Mesendoderm (in vitro differentiated cells): ENCODE measurements around the gene MAVS.

Source experiments
- DNase-seq: peaks from one replicate; pipeline ENCODE4 v3.0.0; 2013
- H2AK5ac ChIP-seq: 2 replicates; pipeline ENCODE4 v1.6.1; 2013; ENCODE audit warnings: low read length, inconsistent platforms
- H2BK120ac ChIP-seq: 2 replicates; pipeline ENCODE4 v1.6.1; 2013; ENCODE audit warnings: low read depth, mild to moderate bottlenecking, low read length, moderate library complexity, mixed read lengths
- H2BK15ac ChIP-seq: replicated peaks from 2 replicates; pipeline ENCODE4 v1.6.1; 2013; ENCODE audit warnings: low read depth, mild to moderate bottlenecking, moderate library complexity
- H2BK5ac ChIP-seq: 2 replicates; pipeline ENCODE4 v1.6.1; 2013; ENCODE audit warnings: low read length, inconsistent platforms
- H3K18ac ChIP-seq: 2 replicates; pipeline ENCODE4 v1.6.1; 2013; ENCODE audit warnings: mild to moderate bottlenecking, low read length, mixed read lengths
- H3K23ac ChIP-seq: one replicate; pipeline ENCODE4 v1.6.1; 2013; ENCODE audit warnings: low read length
- H3K27ac ChIP-seq: 2 replicates; pipeline ENCODE4 v1.5.1; 2013; ENCODE audit warnings: low read depth, mild to moderate bottlenecking, inconsistent platforms, low read length, moderate library complexity
- H3K27me3 ChIP-seq: 2 replicates; pipeline ENCODE4 v1.6.1; 2013; ENCODE audit warnings: low read length, control low read depth, mild to moderate bottlenecking, inconsistent platforms; ENCODE audit not compliant: insufficient read depth, poor library complexity
- H3K36me3 ChIP-seq: 2 replicates; pipeline ENCODE4 v1.6.1; 2013; ENCODE audit warnings: low read length, inconsistent platforms; ENCODE audit not compliant: control insufficient read depth, insufficient read depth
- H3K4ac ChIP-seq: one replicate; pipeline ENCODE4 v1.6.1; 2013; ENCODE audit warnings: low read depth, mild to moderate bottlenecking, low read length, moderate library complexity
- H3K4me1 ChIP-seq: 2 replicates; pipeline ENCODE4 v1.6.1; 2013; ENCODE audit warnings: low read depth, low read length, inconsistent platforms; ENCODE audit not compliant: control insufficient read depth
- H3K4me2 ChIP-seq: 2 replicates; pipeline ENCODE4 v1.6.1; 2013; ENCODE audit warnings: low read length
- H3K4me3 ChIP-seq: 2 replicates; pipeline ENCODE4 v1.5.1; 2013; ENCODE audit warnings: mild to moderate bottlenecking, low read length
- H3K56ac ChIP-seq: one replicate; pipeline ENCODE4 v1.6.1; 2013; ENCODE audit warnings: low read length
- H3K79me1 ChIP-seq: 2 replicates; pipeline ENCODE4 v1.6.1; 2013; ENCODE audit warnings: low read length, inconsistent platforms
- H3K79me2 ChIP-seq: 2 replicates; pipeline ENCODE4 v1.6.1; 2013; ENCODE audit warnings: mild to moderate bottlenecking, low read length; ENCODE audit not compliant: control insufficient read depth, insufficient read depth
- H3K9ac ChIP-seq: 2 replicates; pipeline ENCODE4 v1.6.1; 2013; ENCODE audit warnings: low read length, inconsistent platforms
- H4K5ac ChIP-seq: one replicate; pipeline ENCODE4 v1.6.1; 2013; ENCODE audit warnings: low read length
- H4K8ac ChIP-seq: one replicate; pipeline ENCODE4 v1.6.1; 2013; ENCODE audit warnings: low read depth, mild to moderate bottlenecking, control low read depth, low read length, moderate library complexity
- WGBS: extraction: QIAGEN DNeasy Blood & Tissue Kit; methylation state at CpG from one replicate; pipeline ENCODE4 v1.1.7; 2013; ENCODE audit warnings: low lambda C conversion rate, missing lambda C conversion rate; ENCODE audit not compliant: insufficient coverage; ENCODE audit errors: extremely low coverage; 5-methylcytosine and 5-hydroxymethylcytosine counted together

The MAVS gene

DNA sequence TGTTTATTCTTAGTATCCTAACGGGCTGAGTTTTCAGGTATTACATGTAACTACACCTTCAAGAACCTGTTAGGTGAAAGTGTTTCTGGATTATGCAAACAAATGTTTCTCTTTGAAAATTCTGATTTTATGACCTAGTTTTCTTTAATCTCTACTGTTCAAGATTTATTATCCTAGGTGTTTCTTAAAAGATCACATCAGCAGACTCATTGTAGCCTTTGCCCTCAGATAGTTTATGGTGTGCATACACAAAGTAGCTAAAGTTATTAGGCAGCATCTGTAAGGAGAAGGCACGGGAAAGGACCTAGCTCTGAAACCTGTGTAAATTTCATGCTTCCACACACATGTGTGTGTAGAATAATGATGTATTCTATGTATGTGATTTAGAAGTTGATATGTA, 64.2 kb downstream of the MAVS start:
- peaks cover 14% of the 10 kb centered on the region for H3K79me1 ChIP-seq
- no peak overlapping the region for H3K9ac ChIP-seq
- H2AK5ac ChIP-seq, result no peak overlapping the region
- no peak overlapping the region for H2BK120ac ChIP-seq
- H3K4me2 ChIP-seq, result no peak overlapping the region
- H3K56ac ChIP-seq, result no peak overlapping the region
- peaks cover 18% of the 10 kb centered on the region for H3K36me3 ChIP-seq
- H2BK15ac ChIP-seq, result no peak overlapping the region
- no peak overlapping the region for H3K18ac ChIP-seq
- DNase-seq, result no peak
- no peaks in the 10 kb centered on the region for H3K27me3 ChIP-seq
- WGBS, result no CpG with 5 or more reads among the region's 2 CpGs
- no peak overlapping the region for H2BK5ac ChIP-seq
- H3K27ac ChIP-seq, result no peak overlapping the region
- no peak overlapping the region for H3K4me3 ChIP-seq
- H4K8ac ChIP-seq, result no peak overlapping the region
- peaks cover 69% of the 10 kb centered on the region for H3K79me2 ChIP-seq
- no peak overlapping the region for H3K4ac ChIP-seq
- no peak overlapping the region for H3K23ac ChIP-seq
- H3K4me1 ChIP-seq, result no peaks in the 10 kb centered on the region
- H4K5ac ChIP-seq, result no peak overlapping the region

DNA sequence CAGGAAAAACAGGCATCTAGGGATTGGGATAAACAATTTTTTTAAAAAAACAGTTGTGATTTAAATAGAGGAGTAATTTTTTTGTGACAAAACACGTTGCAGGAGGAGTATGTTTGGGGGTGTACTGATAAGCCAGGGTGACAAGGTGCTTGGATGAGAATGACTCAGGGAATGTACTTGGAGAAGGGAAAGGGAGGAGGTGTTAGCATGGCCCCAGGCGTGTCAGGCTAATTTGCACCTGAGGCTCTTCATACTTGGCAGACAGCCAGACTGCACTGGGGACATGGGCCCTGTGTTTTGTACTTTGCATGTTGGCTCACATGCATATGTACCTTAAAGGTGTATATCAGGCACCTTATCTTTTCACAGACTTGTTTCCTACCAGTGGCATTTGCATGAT, 65.3 kb downstream of the MAVS start:
- no peak overlapping the region for H3K4me3 ChIP-seq
- no peak overlapping the region for H2BK15ac ChIP-seq
- no peak overlapping the region for H3K56ac ChIP-seq
- peaks cover 69% of the 10 kb centered on the region for H3K79me2 ChIP-seq
- H3K9ac ChIP-seq, result no peak overlapping the region
- H3K4me2 ChIP-seq, result no peak overlapping the region
- 100% methylated on average over 1 of the region's 2 CpGs for WGBS
- no peak overlapping the region for H3K4ac ChIP-seq
- no peaks in the 10 kb centered on the region for H3K27me3 ChIP-seq
- peaks cover 19% of the 10 kb centered on the region for H3K79me1 ChIP-seq
- no peak overlapping the region for H2AK5ac ChIP-seq
- peak; percentile 60 for DNase-seq
- no peak overlapping the region for H2BK5ac ChIP-seq
- no peak overlapping the region for H3K27ac ChIP-seq
- no peak overlapping the region for H3K23ac ChIP-seq
- peaks cover 22% of the 10 kb centered on the region for H3K36me3 ChIP-seq
- H2BK120ac ChIP-seq, result no peak overlapping the region
- no peaks in the 10 kb centered on the region for H3K4me1 ChIP-seq
- no peak overlapping the region for H3K18ac ChIP-seq
- no peak overlapping the region for H4K5ac ChIP-seq
- H4K8ac ChIP-seq, result no peak overlapping the region

DNA sequence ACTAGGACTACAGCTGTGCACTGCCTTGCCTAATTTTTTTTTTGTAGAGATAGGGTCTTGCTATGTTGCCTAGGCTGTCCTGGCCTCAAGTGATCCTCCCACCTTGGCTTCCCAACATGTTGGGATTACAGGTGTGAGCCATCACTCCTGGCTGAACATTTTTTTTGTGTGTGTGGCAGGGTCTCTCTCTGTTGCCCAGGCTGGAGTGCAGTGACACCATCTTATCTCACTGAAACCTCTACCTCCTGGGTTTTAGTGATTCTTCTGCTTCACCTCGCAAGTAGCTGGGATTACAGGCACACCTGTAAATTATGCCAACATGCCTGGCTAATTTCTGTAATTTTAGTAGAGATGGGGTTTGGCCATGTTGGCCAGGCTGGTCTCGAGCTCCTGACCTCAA, 67.8 kb downstream of the MAVS start:
- H3K18ac ChIP-seq, result no peak overlapping the region
- no CpG with 5 or more reads among the region's 2 CpGs for WGBS
- H3K4me1 ChIP-seq, result no peaks in the 10 kb centered on the region
- no peak overlapping the region for H4K5ac ChIP-seq
- no peak overlapping the region for H2BK5ac ChIP-seq
- no peak overlapping the region for H3K56ac ChIP-seq
- no peak overlapping the region for H2BK15ac ChIP-seq
- H2AK5ac ChIP-seq, result no peak overlapping the region
- H3K79me1 ChIP-seq, result peaks cover 22% of the 10 kb centered on the region
- no peak overlapping the region for H3K4me3 ChIP-seq
- H3K9ac ChIP-seq, result no peak overlapping the region
- H3K36me3 ChIP-seq, result peaks cover 23% of the 10 kb centered on the region
- H3K27me3 ChIP-seq, result no peaks in the 10 kb centered on the region
- DNase-seq, result no peak
- H3K79me2 ChIP-seq, result peaks cover 61% of the 10 kb centered on the region
- no peak overlapping the region for H3K4ac ChIP-seq
- no peak overlapping the region for H4K8ac ChIP-seq
- no peak overlapping the region for H3K4me2 ChIP-seq
- no peak overlapping the region for H2BK120ac ChIP-seq
- H3K23ac ChIP-seq, result no peak overlapping the region
- H3K27ac ChIP-seq, result no peak overlapping the region

DNA sequence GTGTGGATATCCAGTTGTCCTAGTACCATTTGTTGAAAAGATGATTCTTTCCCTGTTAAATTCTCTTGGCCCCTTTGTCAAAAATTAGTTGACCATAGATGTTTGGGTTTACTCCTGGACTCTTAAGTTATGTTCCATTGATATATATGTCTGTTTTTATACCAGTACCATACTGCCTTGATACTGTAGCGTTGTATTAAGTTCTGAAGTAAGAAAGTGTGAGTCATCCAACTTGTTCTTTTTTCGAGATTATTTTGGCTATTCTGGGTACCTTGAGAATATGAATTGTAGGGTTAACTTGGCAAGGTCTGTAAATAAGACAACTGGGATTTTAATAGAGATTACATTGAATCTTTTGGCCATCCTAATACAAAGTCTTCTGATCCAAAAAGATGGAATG, 69.1 kb downstream of the MAVS start:
- H3K18ac ChIP-seq, result no peak overlapping the region
- H3K23ac ChIP-seq, result no peak overlapping the region
- H4K8ac ChIP-seq, result no peak overlapping the region
- no peaks in the 10 kb centered on the region for H3K27me3 ChIP-seq
- WGBS, result no CpG with 5 or more reads among the region's 2 CpGs
- H3K79me1 ChIP-seq, result peaks cover 17% of the 10 kb centered on the region
- peaks cover 49% of the 10 kb centered on the region for H3K79me2 ChIP-seq
- H3K56ac ChIP-seq, result no peak overlapping the region
- no peak for DNase-seq
- H2BK15ac ChIP-seq, result no peak overlapping the region
- H3K9ac ChIP-seq, result no peak overlapping the region
- no peak overlapping the region for H2AK5ac ChIP-seq
- no peak overlapping the region for H2BK120ac ChIP-seq
- H4K5ac ChIP-seq, result no peak overlapping the region
- no peak overlapping the region for H3K4me2 ChIP-seq
- H3K36me3 ChIP-seq, result peaks cover 17% of the 10 kb centered on the region
- H3K4me3 ChIP-seq, result no peak overlapping the region
- H3K27ac ChIP-seq, result no peak overlapping the region
- H3K4ac ChIP-seq, result no peak overlapping the region
- H3K4me1 ChIP-seq, result no peaks in the 10 kb centered on the region
- no peak overlapping the region for H2BK5ac ChIP-seq

DNA sequence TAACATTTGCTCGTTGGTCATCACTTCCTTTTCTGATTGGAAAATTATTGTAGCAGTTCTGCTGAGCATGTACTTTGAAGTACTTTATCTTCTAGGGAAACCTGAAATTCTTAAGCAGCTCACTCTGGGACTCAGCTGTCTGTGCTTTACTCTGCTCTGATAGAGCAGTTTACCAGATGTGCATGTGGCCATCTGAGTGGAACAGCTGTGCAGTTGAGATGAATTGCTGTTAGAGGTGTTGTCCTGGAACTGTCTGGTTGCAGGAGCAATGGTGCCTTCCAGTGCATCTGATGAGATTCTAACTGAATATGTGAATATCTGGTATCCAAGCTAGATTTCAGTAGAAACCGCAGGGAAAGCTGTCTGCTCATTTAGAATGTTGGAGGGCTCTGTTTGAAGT, 69.7 kb downstream of the MAVS start:
- WGBS, result no CpG with 5 or more reads among the region's 2 CpGs
- H3K18ac ChIP-seq, result no peak overlapping the region
- no peak overlapping the region for H2BK15ac ChIP-seq
- H3K4me1 ChIP-seq, result no peaks in the 10 kb centered on the region
- H3K79me1 ChIP-seq, result peaks cover 15% of the 10 kb centered on the region
- H3K36me3 ChIP-seq, result peaks cover 16% of the 10 kb centered on the region
- H4K8ac ChIP-seq, result no peak overlapping the region
- no peak overlapping the region for H4K5ac ChIP-seq
- no peak for DNase-seq
- no peak overlapping the region for H3K4ac ChIP-seq
- no peaks in the 10 kb centered on the region for H3K27me3 ChIP-seq
- no peak overlapping the region for H3K27ac ChIP-seq
- no peak overlapping the region for H3K56ac ChIP-seq
- H2BK5ac ChIP-seq, result no peak overlapping the region
- no peak overlapping the region for H3K23ac ChIP-seq
- H3K4me3 ChIP-seq, result no peak overlapping the region
- H3K4me2 ChIP-seq, result no peak overlapping the region
- no peak overlapping the region for H2BK120ac ChIP-seq
- no peak overlapping the region for H2AK5ac ChIP-seq
- no peak overlapping the region for H3K9ac ChIP-seq
- H3K79me2 ChIP-seq, result peaks cover 48% of the 10 kb centered on the region

DNA sequence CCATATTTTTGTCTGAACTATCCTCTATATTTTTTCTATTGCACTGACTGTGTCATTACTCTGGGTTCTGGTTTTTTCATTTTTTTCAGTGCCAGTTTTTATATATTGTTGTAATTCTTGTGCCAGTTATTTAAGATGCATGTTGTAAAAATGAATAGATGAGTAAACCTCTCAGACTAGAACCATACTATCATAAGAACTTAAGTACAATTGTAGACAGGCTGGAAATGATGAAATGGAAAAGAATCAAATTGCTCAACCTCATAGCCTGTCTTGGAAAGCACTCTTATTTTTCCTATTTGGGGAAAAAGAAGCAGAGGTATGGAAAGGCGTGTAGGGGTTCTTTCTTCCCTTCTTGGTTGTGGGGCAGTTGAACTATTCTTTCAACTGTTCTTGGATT, 72.7 kb downstream of the MAVS start:
- no peak overlapping the region for H2BK120ac ChIP-seq
- H3K27ac ChIP-seq, result no peak overlapping the region
- no peak for DNase-seq

More for the DNA sequence above, 72.7 kb downstream of the MAVS start:
- Histone ChIP-seq H4K5ac (no peak overlapping the region), H3K4me2 (no peak overlapping the region), H3K4me1 (no peaks in the 10 kb centered on the region), H3K56ac (no peak overlapping the region), H3K36me3 (peaks cover 15% of the 10 kb centered on the region), H3K23ac (no peak overlapping the region), H3K79me1 (peaks cover 22% of the 10 kb centered on the region), H4K8ac (no peak overlapping the region), H3K79me2 (peaks cover 45% of the 10 kb centered on the region), H3K4ac (no peak overlapping the region), H3K18ac (no peak overlapping the region), H2BK5ac (no peak overlapping the region), H2AK5ac (no peak overlapping the region), H2BK15ac (no peak overlapping the region), H3K9ac (no peak overlapping the region), H3K4me3 (no peak overlapping the region), H3K27me3 (no peaks in the 10 kb centered on the region)
- no CpG with 5 or more reads among the region's 1 CpG for WGBS
